Adrenal gland (tissue), 5 donors: ENCODE measurements around the gene ABHD3.

Experiments
- CTCF ChIP-seq, 6 experiments: fragments of 450-650 bp in 4 of 6; fragments of 200-600 bp in 2 of 6; sonication (generic) in 1 of 6; IDR thresholded peaks; 1 replicate in 5 of 6; 2 replicates in 1 of 6; pipeline versions ENCODE4 v1.5.1 to v1.8.0; 2016 to 2021; ENCODE audit warnings: antibody characterized with exemption in 6 of 6, mild to moderate bottlenecking in 2 of 6, moderate library complexity in 1 of 6
- POLR2A ChIP-seq, 2 donors: fragments of 450-650 bp; IDR thresholded peaks; one replicate each; pipeline ENCODE4 v1.6.1; 2017; ENCODE audit warnings: antibody characterized with exemption in 2 of 2, mild to moderate bottlenecking in 2 of 2, moderate library complexity in 1 of 2
- donor health status: DM: no; HTN: no; CAD: no.

GRCh38 chr18:21605213-21605612 is 99.4 kb downstream of the ABHD3 start:
- TF ChIP-seq CTCF (IDR thresholded peaks at IDR 0.05) (no peak), POLR2A (IDR thresholded peaks at IDR 0.05) (no peak)
